PC-9 (cell line): ENCODE data around the gene ADGRG7. TPM values are rescaled to one million over a fixed set of nuclear protein-coding genes. Genes with fewer than 3 reads are reported as not detected.
A peak's percentile ranks its signal among the peaks of the same experiment; 100 is the strongest.

Experiments
- BruUV-seq: library from RNA; stranded (reverse); fragments of 400-500 nt; replicated peaks from 2 replicates; lab custom pipeline; 2021; lab: Mats Ljungman, UMichigan
- CTCF ChIA-PET: fragments of 300-600 bp; sonication (Branson Sonifier 250); formaldehyde crosslinking; loops from one replicate; lab custom pipeline; 2022; ENCODE audit warnings: antibody characterized with exemption; lab: Charles Lee
- POLR2A ChIA-PET: fragments of 300-600 bp; sonication (Branson Sonifier 250); formaldehyde crosslinking; loops from one replicate; lab custom pipeline; 2022; ENCODE audit warnings: antibody characterized with exemption; ENCODE audit not compliant: unreplicated experiment; lab: Charles Lee
- DNase-seq, 2 experiments: peaks; one replicate each; pipeline versions ENCODE4 v3.0.0 to v3.0.0-alpha.2; 2015 to 2022; ENCODE audit warnings: mixed read lengths in 1 of 2
- H2AFZ ChIP-seq: fragments of 200-600 bp; sonication (generic); 2 replicates; pipeline ENCODE4 v1.8.1; 2017; ENCODE audit warnings: antibody characterized with exemption
- H3F3A ChIP-seq: fragments of 200-600 bp; sonication (generic); 2 replicates; pipeline ENCODE4 v1.8.1; 2017; ENCODE audit warnings: antibody characterized with exemption, mild to moderate bottlenecking, low read depth; ENCODE audit not compliant: insufficient read depth
- H3K27ac ChIP-seq: fragments of 200-600 bp; sonication (generic); 2 replicates; pipeline ENCODE4 v1.6.1; 2016; ENCODE audit warnings: mixed run types
- H3K27me3 ChIP-seq: fragments of 200-600 bp; sonication (generic); 2 replicates; pipeline ENCODE4 v1.6.1; 2016; ENCODE audit warnings: low read depth, mixed run types; ENCODE audit not compliant: insufficient read depth
- H3K36me3 ChIP-seq: fragments of 200-600 bp; sonication (generic); 2 replicates; pipeline ENCODE4 v1.6.1; 2016; ENCODE audit warnings: low read depth, mixed run types
- H3K4me1 ChIP-seq: fragments of 200-600 bp; sonication (generic); replicated peaks from 2 replicates; pipeline ENCODE4 v1.6.1; 2016; ENCODE audit warnings: mixed run types; ENCODE audit not compliant: insufficient read depth
- H3K4me2 ChIP-seq: fragments of 200-600 bp; sonication (generic); 2 replicates; pipeline ENCODE4 v1.6.1; 2017; ENCODE audit warnings: mixed run types
- H3K4me3 ChIP-seq: fragments of 200-600 bp; sonication (generic); 2 replicates; pipeline ENCODE4 v1.6.1; 2016; ENCODE audit warnings: mixed run types
- H3K79me2 ChIP-seq: fragments of 200-600 bp; sonication (generic); 2 replicates; pipeline ENCODE4 v1.6.1; 2017; ENCODE audit warnings: low read depth, mixed run types
- H3K9me2 ChIP-seq: fragments of 200-600 bp; sonication (generic); 2 replicates; pipeline ENCODE4 v1.8.1; 2017; ENCODE audit warnings: mild to moderate bottlenecking; ENCODE audit not compliant: insufficient read depth
- H3K9me3 ChIP-seq: fragments of 200-600 bp; sonication (generic); 2 replicates; pipeline ENCODE4 v1.8.1; 2016; ENCODE audit warnings: low read depth; ENCODE audit not compliant: insufficient read depth
- H4K20me1 ChIP-seq: fragments of 200-600 bp; sonication (generic); 2 replicates; pipeline ENCODE4 v1.8.1; 2017; ENCODE audit not compliant: insufficient read depth
- EZH2 ChIP-seq: fragments of 200-600 bp; sonication (generic); IDR thresholded peaks from 2 replicates; pipeline ENCODE4 v1.8.0; 2017; ENCODE audit warnings: antibody characterized with exemption, low read depth
- intact Hi-C: fragments of 100-400 bp; cut with micrococcal nuclease; formaldehyde crosslinking; loops from one replicate; pipeline ENCODE4 v1.10.0; 2022; ENCODE audit not compliant: unreplicated experiment
- total RNA-seq: library from RNA; stranded (reverse); gene quantifications from 2 replicates; pipeline ENCODE4 v1.2.3, GENCODE V29; 2021
- TF ChIP-seq, protein P1 (sequence below): fragments of 200-600 bp; sonication (generic); conservative IDR thresholded peaks from 2 replicates; pipeline ENCODE4 v1.6.1; 2017; ENCODE audit warnings: mixed run types, antibody characterized with exemption, mild to moderate bottlenecking, moderate library complexity

ADGRG7 gene
- total RNA-seq, 1 experiment from 2014 or later = not detected

DNA sequence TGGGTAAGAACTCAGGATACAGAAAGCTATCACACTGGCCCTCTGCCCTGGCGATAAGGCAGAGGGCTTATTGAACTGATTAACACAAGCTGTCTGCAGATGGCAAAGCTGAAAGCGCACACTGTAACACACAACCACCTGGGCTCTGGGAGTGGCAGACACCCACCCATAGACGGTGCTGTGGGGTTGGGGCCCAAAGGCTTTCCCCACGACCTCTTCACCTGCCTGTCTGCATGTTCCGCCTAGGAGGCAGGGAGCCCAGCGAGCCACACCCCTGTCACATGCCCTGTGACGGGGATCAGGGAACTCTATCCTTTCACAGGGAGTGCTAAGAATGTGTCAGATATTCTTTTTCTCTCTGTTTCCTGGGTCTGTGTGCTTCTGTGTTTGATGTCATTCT, 87.8 kb downstream of the ADGRG7 start:
- H3F3A ChIP-seq = no peaks in the 10 kb centered on the region
- ChIA-PET POLR2A (no interaction called here), CTCF (no interaction called here)
- no peaks in the 10 kb centered on the region for H3K79me2 ChIP-seq
- no peak overlapping the region for H3K4me2 ChIP-seq
- no peaks in the 10 kb centered on the region for H3K36me3 ChIP-seq
- intact Hi-C loops = no loop called here
- H3K4me1 ChIP-seq = peaks cover 6% of the 10 kb centered on the region; the same call in 1 of the 2 replicates
- no peaks in the 10 kb centered on the region for H4K20me1 ChIP-seq
- H3K27ac ChIP-seq = no peak overlapping the region
- no peak for DNase-seq
- no TSS peak for BruUV-seq
- H3K9me3 ChIP-seq = 0 out of 2 replicates have a peak, but pooled peaks cover under 1% of the 10 kb centered on the region
- no peak overlapping the region for H3K4me3 ChIP-seq
- H2AFZ ChIP-seq = no peak overlapping the region
- no peaks in the 10 kb centered on the region for H3K27me3 ChIP-seq
- TF ChIP-seq, protein P1, sequence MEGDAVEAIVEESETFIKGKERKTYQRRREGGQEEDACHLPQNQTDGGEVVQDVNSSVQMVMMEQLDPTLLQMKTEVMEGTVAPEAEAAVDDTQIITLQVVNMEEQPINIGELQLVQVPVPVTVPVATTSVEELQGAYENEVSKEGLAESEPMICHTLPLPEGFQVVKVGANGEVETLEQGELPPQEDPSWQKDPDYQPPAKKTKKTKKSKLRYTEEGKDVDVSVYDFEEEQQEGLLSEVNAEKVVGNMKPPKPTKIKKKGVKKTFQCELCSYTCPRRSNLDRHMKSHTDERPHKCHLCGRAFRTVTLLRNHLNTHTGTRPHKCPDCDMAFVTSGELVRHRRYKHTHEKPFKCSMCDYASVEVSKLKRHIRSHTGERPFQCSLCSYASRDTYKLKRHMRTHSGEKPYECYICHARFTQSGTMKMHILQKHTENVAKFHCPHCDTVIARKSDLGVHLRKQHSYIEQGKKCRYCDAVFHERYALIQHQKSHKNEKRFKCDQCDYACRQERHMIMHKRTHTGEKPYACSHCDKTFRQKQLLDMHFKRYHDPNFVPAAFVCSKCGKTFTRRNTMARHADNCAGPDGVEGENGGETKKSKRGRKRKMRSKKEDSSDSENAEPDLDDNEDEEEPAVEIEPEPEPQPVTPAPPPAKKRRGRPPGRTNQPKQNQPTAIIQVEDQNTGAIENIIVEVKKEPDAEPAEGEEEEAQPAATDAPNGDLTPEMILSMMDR = no peak
- TF ChIP-seq EZH2 = no peak
- H3K9me2 ChIP-seq = 0 out of 2 replicates have a peak, but pooled peaks cover 4% of the 10 kb centered on the region

DNA sequence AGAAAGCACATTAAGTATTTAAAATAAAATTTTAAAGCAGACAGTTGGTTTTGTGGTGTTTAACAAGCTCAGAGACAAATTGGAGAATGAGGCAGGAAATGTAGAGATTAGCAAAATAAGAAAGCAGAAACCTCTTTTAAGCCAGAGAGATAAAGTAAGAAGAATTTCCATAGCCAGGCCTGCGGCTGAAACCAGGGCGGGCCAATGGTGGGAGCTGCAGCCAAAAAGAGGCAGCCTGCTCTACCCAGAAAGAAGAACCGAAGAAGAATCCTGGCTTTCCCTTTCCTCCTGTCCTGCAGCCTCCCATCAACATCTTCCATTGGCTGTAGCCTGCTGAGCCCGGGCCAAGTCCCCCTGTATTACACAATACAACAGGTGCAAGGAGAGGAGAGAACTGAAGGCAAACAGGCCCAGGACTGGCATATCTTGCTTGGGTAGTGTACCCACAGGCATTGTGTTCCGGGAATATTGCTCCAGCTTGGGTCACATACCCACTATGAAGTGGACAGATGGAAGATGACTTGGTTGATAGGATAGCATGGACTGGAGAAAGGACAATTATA, 88.4 kb downstream of the ADGRG7 start:
- no peaks in the 10 kb centered on the region for H4K20me1 ChIP-seq
- peaks cover 12% of the 10 kb centered on the region for H3K4me1 ChIP-seq
- H2AFZ ChIP-seq = 0 out of 2 replicates have a peak overlapping the region, but pooled peaks have one; percentile 14
- ChIA-PET POLR2A (no interaction called here), CTCF (no interaction called here)
- H3K4me2 ChIP-seq = no peak overlapping the region
- no peaks in the 10 kb centered on the region for H3K79me2 ChIP-seq
- no peaks in the 10 kb centered on the region for H3F3A ChIP-seq
- no peaks in the 10 kb centered on the region for H3K27me3 ChIP-seq
- no peak for TF ChIP-seq EZH2
- TF ChIP-seq, protein P1 = no peak
- H3K27ac ChIP-seq = no peak overlapping the region
- H3K9me3 ChIP-seq = 0 out of 2 replicates have a peak, but pooled peaks cover 6% of the 10 kb centered on the region
- DNase-seq = no peak
- BruUV-seq = no TSS peak
- H3K4me3 ChIP-seq = no peak overlapping the region
- intact Hi-C loops = no loop called here
- H3K36me3 ChIP-seq = no peaks in the 10 kb centered on the region
- H3K9me2 ChIP-seq = no peaks in the 10 kb centered on the region

DNA sequence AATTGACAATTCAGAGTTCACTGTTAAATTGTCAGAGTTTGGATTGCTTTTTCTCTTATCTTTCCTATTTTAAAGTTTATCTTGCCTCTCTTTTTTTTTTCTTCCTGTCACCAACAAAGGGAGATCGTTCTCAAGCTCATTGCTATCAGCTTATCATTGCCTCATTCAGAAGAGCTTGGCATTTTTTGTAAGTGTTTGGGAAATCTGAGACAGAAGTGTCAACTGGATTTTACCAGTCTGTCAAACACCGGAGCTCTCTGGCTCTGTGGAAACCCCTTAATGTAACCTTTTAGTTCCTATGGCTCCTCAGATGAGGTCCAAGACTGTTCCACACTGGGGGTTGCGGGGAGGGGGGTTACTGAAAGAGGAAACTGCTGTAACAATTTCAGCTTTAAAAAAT, 89.3 kb downstream of the ADGRG7 start:
- H3K27me3 ChIP-seq = no peaks in the 10 kb centered on the region
- no peak overlapping the region for H3K4me3 ChIP-seq
- H3K27ac ChIP-seq = no peak overlapping the region
- no peaks in the 10 kb centered on the region for H4K20me1 ChIP-seq
- H3K4me1 ChIP-seq = peaks cover 15% of the 10 kb centered on the region
- 0 out of 2 replicates have a peak overlapping the region, but pooled peaks have one; percentile 14 for H2AFZ ChIP-seq
- H3F3A ChIP-seq = no peaks in the 10 kb centered on the region
- no peaks in the 10 kb centered on the region for H3K36me3 ChIP-seq
- intact Hi-C loops = no loop called here
- no peak for DNase-seq
- POLR2A ChIA-PET = interaction anchor here (0.6 kb wide), 2 partner anchors 42 to 383 kb away, joined by 5 to 8 read pairs; no protein-coding TSS in a partner anchor
- no peak overlapping the region for H3K4me2 ChIP-seq
- CTCF ChIA-PET = interaction anchor here (0.6 kb wide), 1 partner anchor 1066 kb away, joined by 5 read pairs; no protein-coding TSS in a partner anchor
- TF ChIP-seq, protein P1 = no peak
- TF ChIP-seq EZH2 = no peak
- 0 out of 2 replicates have a peak, but pooled peaks cover 8% of the 10 kb centered on the region for H3K9me3 ChIP-seq
- H3K9me2 ChIP-seq = no peaks in the 10 kb centered on the region
- no TSS peak for BruUV-seq
- H3K79me2 ChIP-seq = no peaks in the 10 kb centered on the region
